ENCODE data around the gene TSPEAR.
"Not testable (repeated sequence)": the region's sequence is repeated elsewhere in the genome, so short reads cannot be mapped to it uniquely, and the experiment has no call there.

- TF ChIP-seq ZBTB7A (IDR thresholded peaks at IDR 0.05; ENCODE audit: borderline replicate concordance, control insufficient read depth, low read depth, low read length); CTCF (IDR thresholded peaks at IDR 0.05 in 2 of 3, conservative IDR thresholded peaks at IDR 0.05 in 1 of 3; ENCODE audit: insufficient read depth in 2 of 3, low read depth in 1 of 3, low read length in 3 of 3); NCOA2 (IDR thresholded peaks at IDR 0.05; ENCODE audit: partially characterized antibody in 2 of 2); TEAD4 (IDR thresholded peaks at IDR 0.05; ENCODE audit: low read length); TEAD4 (CRISPR knock-in tag; IDR thresholded peaks at IDR 0.05; ENCODE audit: borderline replicate concordance); ELK1 (CRISPR knock-in tag; IDR thresholded peaks at IDR 0.05): not testable (repeated sequence)
These were observed 131.0 kb downstream of the TSPEAR start, which contains the start of gene KRTAP10-5 for GRCh38 chr21:44580231-44580821.
